ENCODE data around the gene TSPAN8.

GRCh38 chr12:71159878-71160277 lies 2.1 kb upstream of the TSPAN8 start:
- TF ChIP-seq EZH2 (IDR thresholded peaks at IDR 0.05) (no peak), POLR2AphosphoS5 (IDR thresholded peaks at IDR 0.05; ENCODE audit: borderline replicate concordance, low read depth, low read length) (no peak), FOXP2 (optimal IDR thresholded peaks at IDR 0.05; ENCODE audit: control extremely low read depth, extremely low read length, insufficient read depth) (no peak)
